SJCRH30 (cell line): ENCODE data around the gene HNRNPA2B1. TPM values are rescaled to one million over a fixed set of nuclear protein-coding genes. Genes with fewer than 3 reads are reported as not detected.
"Not testable (repeated sequence)": the region's sequence is repeated elsewhere in the genome, so short reads cannot be mapped to it uniquely, and the experiment has no call there.

ENCODE experiments used
- DNase-seq, 2 experiments: peaks; one replicate each; pipeline ENCODE4 v3.0.0-alpha.2; 2015 to 2020
- H3K27ac ChIP-seq: fragments of 250-450 bp; sonication (Bioruptor Pico); 2 replicates; pipeline ENCODE4 v1.5.1; 2020; ENCODE audit warnings: mild to moderate bottlenecking, moderate library complexity
- H3K27me3 ChIP-seq: fragments of 250-450 bp; sonication (Bioruptor Pico); 2 replicates; pipeline ENCODE4 v1.5.1; 2020; ENCODE audit warnings: mild to moderate bottlenecking, moderate library complexity
- H3K36me3 ChIP-seq: fragments of 250-450 bp; sonication (Bioruptor Pico); 2 replicates; pipeline ENCODE4 v1.5.1; 2020; ENCODE audit warnings: mild to moderate bottlenecking, moderate library complexity
- H3K4me1 ChIP-seq: fragments of 250-450 bp; sonication (Bioruptor Pico); 2 replicates; pipeline ENCODE4 v1.5.1; 2020; ENCODE audit warnings: mild to moderate bottlenecking, moderate library complexity
- H3K4me3 ChIP-seq: fragments of 250-450 bp; sonication (Bioruptor Pico); 2 replicates; pipeline ENCODE4 v1.5.1; 2020; ENCODE audit warnings: mild to moderate bottlenecking, moderate library complexity
- H3K9me3 ChIP-seq: fragments of 250-450 bp; sonication (Bioruptor Pico); replicated peaks from 2 replicates; pipeline ENCODE4 v1.5.1; 2020; ENCODE audit warnings: mild to moderate bottlenecking, moderate library complexity
- total RNA-seq: library from RNA; depleted of rRNA; stranded (reverse); fragments of >200 nt; shearing (Covaris generic); gene quantifications from 2 replicates; pipeline ENCODE4 v1.2.3, GENCODE V29; 2014

The HNRNPA2B1 gene
- total RNA-seq, 1 experiment from 2014 or later: 863 TPM

- Histone ChIP-seq H3K9me3 (no peaks in the 10 kb centered on the region), H3K4me3 (no peak overlapping the region), H3K27me3 (no peaks in the 10 kb centered on the region), H3K36me3 (no peaks in the 10 kb centered on the region), H3K4me1 (no peaks in the 10 kb centered on the region), H3K27ac (no peak overlapping the region)
- DNase-seq: no peak
These were observed 29.9 kb downstream of the HNRNPA2B1 start for GRCh38 chr7:26170663-26171062.

- H3K9me3 ChIP-seq: no peaks in the 10 kb centered on the region
- no peak for DNase-seq
- H3K4me3 ChIP-seq: no peak overlapping the region
- H3K27ac ChIP-seq: no peak overlapping the region
- H3K36me3 ChIP-seq: no peaks in the 10 kb centered on the region
- H3K27me3 ChIP-seq: no peaks in the 10 kb centered on the region
- no peaks in the 10 kb centered on the region for H3K4me1 ChIP-seq
These were observed 31.3 kb downstream of the HNRNPA2B1 start for GRCh38 chr7:26169271-26169670.

GRCh38 chr7:26168458-26169023 is 32.0 kb downstream of the HNRNPA2B1 start:
- Histone ChIP-seq H3K36me3 (no peaks in the 10 kb centered on the region), H3K9me3 (no peaks in the 10 kb centered on the region), H3K27me3 (no peaks in the 10 kb centered on the region), H3K4me3 (no peak overlapping the region), H3K27ac (no peak overlapping the region), H3K4me1 (no peaks in the 10 kb centered on the region)
- DNase-seq: no peak

- Histone ChIP-seq H3K9me3 (no peaks in the 10 kb centered on the region), H3K27ac (no peak overlapping the region), H3K4me3 (no peak overlapping the region), H3K27me3 (no peaks in the 10 kb centered on the region), H3K36me3 (no peaks in the 10 kb centered on the region), H3K4me1 (no peaks in the 10 kb centered on the region)
- DNase-seq: no peak
These were observed 33.1 kb downstream of the HNRNPA2B1 start for GRCh38 chr7:26167303-26167934.

- H3K27ac ChIP-seq: no peak overlapping the region
- no peaks in the 10 kb centered on the region for H3K9me3 ChIP-seq
- no peaks in the 10 kb centered on the region for H3K36me3 ChIP-seq
- no peak for DNase-seq
- H3K4me3 ChIP-seq: no peak overlapping the region
- H3K4me1 ChIP-seq: no peaks in the 10 kb centered on the region; the same call in 1 of the 2 replicates
- H3K27me3 ChIP-seq: no peaks in the 10 kb centered on the region
These were observed 33.8 kb downstream of the HNRNPA2B1 start for GRCh38 chr7:26166684-26167266.

GRCh38 chr7:26165950-26166683 is 34.4 kb downstream of the HNRNPA2B1 start:
- Histone ChIP-seq H3K36me3 (no peaks in the 10 kb centered on the region), H3K9me3 (no peaks in the 10 kb centered on the region), H3K4me1 (no peaks in the 10 kb centered on the region; the same call in 1 of the 2 replicates), H3K4me3 (no peak overlapping the region), H3K27me3 (no peaks in the 10 kb centered on the region), H3K27ac (no peak overlapping the region)
- no peak for DNase-seq

GRCh38 chr7:26163804-26164203 is 36.7 kb downstream of the HNRNPA2B1 start:
- H3K36me3 ChIP-seq, H3K9me3 ChIP-seq, H3K4me3 ChIP-seq, H3K27ac ChIP-seq, H3K27me3 ChIP-seq, H3K4me1 ChIP-seq, DNase-seq: not testable (repeated sequence)

- H3K4me1 ChIP-seq: no peaks in the 10 kb centered on the region; the same call in 1 of the 2 replicates
- no peak overlapping the region for H3K27ac ChIP-seq
- H3K27me3 ChIP-seq: no peaks in the 10 kb centered on the region
- H3K9me3 ChIP-seq: no peaks in the 10 kb centered on the region
- H3K36me3 ChIP-seq: no peaks in the 10 kb centered on the region
- DNase-seq: peak in 1 of 2 experiments; percentile 34
- no peak overlapping the region for H3K4me3 ChIP-seq
These were observed 38.1 kb downstream of the HNRNPA2B1 start for GRCh38 chr7:26162431-26162830.

- Histone ChIP-seq H3K9me3 (no peaks in the 10 kb centered on the region), H3K4me3 (no peak overlapping the region), H3K27me3 (no peaks in the 10 kb centered on the region), H3K27ac (no peak overlapping the region), H3K4me1 (peaks cover 7% of the 10 kb centered on the region), H3K36me3 (no peaks in the 10 kb centered on the region)
- no peak for DNase-seq
These were observed 39.6 kb downstream of the HNRNPA2B1 start for GRCh38 chr7:26160896-26161295.

- Histone ChIP-seq H3K9me3 (no peaks in the 10 kb centered on the region), H3K27ac (no peak overlapping the region), H3K4me1 (peaks cover 13% of the 10 kb centered on the region), H3K27me3 (no peaks in the 10 kb centered on the region), H3K36me3 (no peaks in the 10 kb centered on the region), H3K4me3 (no peak overlapping the region)
- DNase-seq: no peak
These were observed 41.3 kb downstream of the HNRNPA2B1 start for GRCh38 chr7:26159243-26159642.

GRCh38 chr7:26157520-26158105 is 42.9 kb downstream of the HNRNPA2B1 start:
- Histone ChIP-seq H3K4me1 (peaks cover 13% of the 10 kb centered on the region), H3K4me3 (no peak overlapping the region), H3K27ac (no peak overlapping the region), H3K27me3 (no peaks in the 10 kb centered on the region), H3K36me3 (no peaks in the 10 kb centered on the region), H3K9me3 (no peaks in the 10 kb centered on the region)
- DNase-seq: no peak

GRCh38 chr7:26156451-26157420 is 43.8 kb downstream of the HNRNPA2B1 start:
- Histone ChIP-seq H3K36me3 (no peaks in the 10 kb centered on the region), H3K4me1 (peaks cover 13% of the 10 kb centered on the region), H3K27ac (peak overlapping the region; percentile 35), H3K27me3 (no peaks in the 10 kb centered on the region), H3K9me3 (no peaks in the 10 kb centered on the region), H3K4me3 (no peak overlapping the region)
- peak; percentile 51 to 70 for DNase-seq

GRCh38 chr7:26155531-26156375 is 44.8 kb downstream of the HNRNPA2B1 start:
- Histone ChIP-seq H3K36me3 (no peaks in the 10 kb centered on the region), H3K9me3 (no peaks in the 10 kb centered on the region), H3K4me1 (peaks cover 13% of the 10 kb centered on the region), H3K27me3 (no peaks in the 10 kb centered on the region), H3K27ac (peak overlapping the region; percentile 35), H3K4me3 (no peak overlapping the region)
- DNase-seq: no peak
